HG03064 (cell line): ENCODE data around the gene PPM1E.
"Not testable (repeated sequence)": the region's sequence is repeated elsewhere in the genome, so short reads cannot be mapped to it uniquely, and the experiment has no call there.

Experiments used
- ATAC-seq: cut with Tn5 transposase; IDR thresholded peaks from one replicate; pipeline ENCODE4 v1.9.1; 2021; ENCODE audit warnings: low read depth; ENCODE audit not compliant: unreplicated experiment

The PPM1E gene

DNA sequence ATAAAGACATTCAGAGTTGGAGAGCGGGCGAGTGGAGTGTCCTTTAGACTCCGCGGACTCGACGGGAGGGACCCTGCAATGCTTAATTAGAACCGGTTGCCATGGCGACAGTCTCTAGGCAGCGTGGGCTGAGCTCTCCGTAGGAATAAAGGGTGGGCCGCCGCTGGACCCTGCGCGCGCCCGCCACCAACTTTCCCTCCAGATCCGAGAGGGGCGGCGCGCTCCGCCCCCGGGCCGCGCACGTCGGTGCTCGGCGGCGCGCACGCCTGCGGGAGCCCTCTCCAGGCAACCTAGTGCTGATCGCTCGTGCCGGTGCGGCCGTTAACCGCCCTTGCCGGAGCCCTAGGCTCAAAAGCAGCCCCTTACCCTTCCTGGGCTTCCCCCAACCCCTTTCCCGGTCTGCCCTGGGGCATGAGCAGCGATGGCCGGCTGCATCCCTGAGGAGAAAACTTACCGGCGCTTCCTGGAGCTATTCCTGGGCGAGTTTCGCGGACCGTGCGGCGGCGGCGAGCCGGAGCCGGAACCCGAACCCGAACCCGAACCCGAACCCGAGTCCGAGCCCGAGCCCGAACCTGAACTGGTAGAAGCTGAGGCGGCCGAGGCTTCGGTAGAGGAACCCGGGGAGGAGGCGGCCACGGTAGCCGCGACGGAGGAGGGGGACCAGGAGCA, at the start of gene PPM1E:
TSS of gene PPM1E (plus strand) at position 278 of the 669 bp plus-strand sequence.
- ATAC-seq, result no peak

DNA sequence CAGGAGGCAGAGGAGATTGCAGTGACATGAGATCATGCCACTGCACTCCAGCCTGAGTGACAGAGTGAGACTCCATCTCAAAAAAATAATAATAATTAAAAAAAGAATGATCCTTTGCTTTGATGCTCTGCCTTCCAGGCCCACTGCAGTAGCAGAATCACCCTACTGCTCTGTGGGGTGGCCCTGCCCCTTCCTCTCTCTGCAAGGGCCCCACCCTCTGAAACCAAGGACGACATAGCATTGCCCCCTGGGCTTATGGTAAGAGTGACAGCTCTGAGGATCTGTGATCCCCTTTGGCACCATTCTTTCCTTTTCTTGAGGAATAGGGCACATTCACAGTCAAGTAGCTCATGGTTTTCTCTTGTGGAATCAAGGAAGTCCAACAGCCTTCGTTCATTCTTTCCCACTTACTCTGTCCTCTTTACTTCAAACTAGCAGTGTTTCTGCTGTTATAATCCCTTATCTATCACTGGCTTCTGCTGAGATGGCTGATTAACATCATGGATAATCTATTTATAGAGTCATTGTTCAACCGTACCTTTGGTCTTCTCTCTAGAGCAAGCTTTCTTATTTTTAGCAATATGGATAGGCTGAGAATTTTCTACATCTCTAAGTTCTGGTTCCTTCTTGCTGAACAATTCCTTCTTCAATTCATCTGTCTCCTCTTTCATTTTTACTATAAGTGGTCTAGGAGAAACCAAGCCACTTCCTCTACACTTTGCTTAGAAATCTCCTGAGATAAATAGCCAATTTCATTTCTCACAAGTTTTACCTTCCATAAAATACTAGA, 49.1 kb upstream of the PPM1E start:
- no peak for ATAC-seq

DNA sequence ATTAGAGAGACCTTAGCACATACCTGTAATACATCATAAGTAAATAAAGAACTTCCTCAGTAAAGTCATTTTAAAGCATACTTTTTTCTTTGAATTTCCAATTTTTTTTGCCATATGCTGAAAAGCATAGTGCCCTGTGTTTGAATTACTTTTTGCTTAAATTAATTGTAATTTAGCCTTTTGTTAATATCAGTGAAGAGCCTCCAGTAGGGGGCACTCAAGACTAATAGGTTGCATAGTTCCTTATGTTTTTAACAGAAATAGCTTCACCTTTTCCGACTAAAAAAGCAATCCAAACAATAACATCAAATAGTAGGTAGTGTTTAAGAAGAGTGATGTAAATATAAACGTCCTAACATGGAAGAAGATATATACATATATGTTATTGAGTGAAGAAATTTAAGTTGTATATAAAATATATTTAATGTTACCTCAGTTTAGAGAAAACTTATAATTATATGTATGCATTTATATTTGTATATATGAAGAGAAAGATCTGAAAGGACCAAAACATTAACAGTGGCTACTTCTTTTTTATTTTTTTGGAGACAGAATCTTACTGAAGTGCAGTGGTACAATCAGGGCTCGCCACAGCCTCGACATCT, 44.6 kb upstream of the PPM1E start:
- no peak for ATAC-seq

DNA sequence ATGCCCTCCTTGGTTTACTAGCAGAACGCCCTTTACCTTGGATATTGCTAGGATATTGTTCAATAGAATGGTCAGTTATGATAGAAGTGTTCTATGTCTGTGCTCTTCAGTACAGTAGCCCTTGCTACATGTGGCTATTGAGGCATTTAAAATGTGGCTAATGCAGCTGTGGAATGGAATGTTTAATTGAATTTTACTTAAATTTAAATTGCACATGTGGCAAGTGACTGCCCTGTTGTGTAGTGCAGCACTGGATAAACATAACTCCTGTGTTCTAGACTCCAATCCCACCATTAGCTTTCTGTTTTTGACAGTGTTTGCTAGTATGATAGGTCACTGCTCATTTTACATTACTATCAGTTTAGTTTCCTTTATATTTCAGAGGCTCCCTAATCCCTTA, 33.4 kb upstream of the PPM1E start:
- ATAC-seq, result no peak

DNA sequence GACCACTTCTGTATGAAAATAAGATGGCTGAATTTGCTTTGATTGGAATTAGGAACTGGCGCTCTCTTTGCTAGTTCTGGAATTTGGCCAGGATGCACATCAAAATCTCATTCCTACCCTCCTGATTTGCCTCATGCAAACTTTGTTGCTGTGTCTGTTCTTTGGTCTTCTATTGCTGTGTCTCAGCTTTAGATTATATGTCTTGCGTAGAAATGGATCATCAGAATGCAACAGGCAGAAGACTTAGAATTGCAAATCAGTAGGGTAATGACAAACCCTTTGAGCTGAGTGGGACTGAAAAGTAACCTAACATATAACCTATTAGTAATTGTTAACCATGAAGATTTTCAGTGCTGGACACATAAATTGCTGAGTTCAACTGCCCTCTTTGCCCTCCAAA, 33.0 kb upstream of the PPM1E start:
- no peak for ATAC-seq

DNA sequence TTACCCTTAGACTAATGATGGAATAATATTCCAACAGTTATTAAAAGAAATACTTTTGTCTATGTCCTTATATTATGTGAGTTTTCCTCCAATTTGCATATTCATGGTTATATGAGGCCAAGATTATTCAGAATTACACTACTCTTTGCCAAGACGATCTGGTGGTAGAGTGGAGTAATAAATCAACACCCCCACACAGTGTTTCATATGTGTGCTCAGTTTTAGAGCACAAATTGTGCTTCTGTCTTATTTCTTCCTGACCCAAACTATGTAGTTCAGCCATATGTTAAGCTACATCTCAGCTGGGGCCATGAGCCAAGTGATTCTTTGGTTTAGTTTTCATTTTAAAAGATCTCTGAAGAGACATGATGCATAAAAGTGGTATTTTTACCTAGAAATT, 26.9 kb upstream of the PPM1E start:
- no peak for ATAC-seq

DNA sequence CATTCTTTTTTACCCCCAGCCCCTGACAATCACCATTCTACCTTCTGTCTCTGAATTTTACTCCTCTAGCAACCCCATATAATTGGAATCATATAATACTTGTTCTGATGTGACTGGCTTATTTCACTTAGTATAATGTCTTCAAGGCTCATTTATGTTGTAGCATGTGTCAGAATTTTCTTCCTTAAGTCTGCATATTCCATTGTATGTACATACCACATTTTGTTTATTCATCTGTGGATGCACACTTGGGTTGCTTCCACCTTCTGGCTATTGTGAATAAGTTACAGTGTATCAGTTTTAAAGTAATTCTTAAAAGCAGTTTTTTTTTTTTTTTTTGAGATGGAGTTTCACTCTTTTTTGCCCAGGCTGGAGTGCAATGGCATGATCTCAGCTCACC, 24.7 kb upstream of the PPM1E start:
- no peak for ATAC-seq

DNA sequence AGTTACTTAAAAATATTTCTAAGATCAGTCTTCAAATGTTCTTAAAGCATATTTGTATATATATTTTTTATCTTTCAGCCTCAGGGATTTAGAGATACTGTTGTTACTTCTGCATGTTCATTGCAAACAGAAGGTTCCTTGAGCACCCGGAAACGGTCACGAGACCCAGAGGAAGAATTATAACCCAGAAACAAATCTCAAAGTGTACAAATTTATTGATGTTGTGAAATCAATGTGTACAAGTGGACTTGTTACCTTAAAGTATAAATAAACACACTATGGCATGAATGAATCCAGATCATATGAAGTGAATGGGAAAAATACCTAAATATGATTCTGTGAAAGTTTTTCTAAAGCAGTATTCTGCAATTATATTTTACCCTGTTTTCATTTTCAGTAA, 21.6 kb upstream of the PPM1E start:
- no peak for ATAC-seq

DNA sequence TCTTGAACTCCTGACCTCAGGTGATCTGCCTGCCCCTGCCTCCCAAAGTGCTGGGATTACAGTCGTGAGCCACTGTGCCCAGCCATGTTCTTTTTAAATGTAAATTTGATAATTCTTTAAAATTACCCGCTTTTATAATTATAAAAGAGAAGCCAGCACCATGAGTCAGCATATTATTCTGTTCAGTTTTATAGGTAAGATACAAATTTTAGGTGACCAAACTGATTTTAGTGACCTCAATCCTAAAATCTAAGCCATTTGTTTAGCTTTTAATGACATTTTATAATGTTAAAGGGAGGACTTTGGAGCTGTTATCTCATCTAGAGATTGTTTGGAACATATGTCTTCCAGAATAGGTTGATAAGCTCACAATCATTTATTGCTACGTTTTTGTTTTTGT, 20.8 kb upstream of the PPM1E start:
- ATAC-seq, result no peak

DNA sequence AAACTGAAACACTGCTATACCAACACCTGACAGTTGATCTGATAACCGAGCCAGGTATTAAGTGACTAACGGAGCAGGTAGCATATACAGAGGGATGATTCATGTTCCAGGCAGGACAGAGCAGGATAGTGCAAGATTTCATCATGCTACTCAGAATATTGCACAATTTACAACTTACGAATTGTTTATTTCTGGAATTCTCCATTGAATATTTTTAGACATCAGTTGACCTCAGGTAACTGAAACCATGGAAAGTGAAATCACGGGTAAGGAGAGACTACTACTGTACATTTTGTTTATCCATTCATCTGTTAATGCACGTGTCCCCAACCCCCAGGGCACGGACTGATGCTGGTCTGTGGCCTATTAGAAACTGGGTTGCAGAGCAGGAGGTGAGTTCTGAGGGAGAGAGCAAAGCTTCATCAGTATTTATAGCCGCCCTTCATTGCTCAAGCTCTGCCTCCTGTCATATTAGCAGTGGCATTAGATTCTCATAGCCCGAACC, 14.5 kb upstream of the PPM1E start:
- ATAC-seq, result no peak

DNA sequence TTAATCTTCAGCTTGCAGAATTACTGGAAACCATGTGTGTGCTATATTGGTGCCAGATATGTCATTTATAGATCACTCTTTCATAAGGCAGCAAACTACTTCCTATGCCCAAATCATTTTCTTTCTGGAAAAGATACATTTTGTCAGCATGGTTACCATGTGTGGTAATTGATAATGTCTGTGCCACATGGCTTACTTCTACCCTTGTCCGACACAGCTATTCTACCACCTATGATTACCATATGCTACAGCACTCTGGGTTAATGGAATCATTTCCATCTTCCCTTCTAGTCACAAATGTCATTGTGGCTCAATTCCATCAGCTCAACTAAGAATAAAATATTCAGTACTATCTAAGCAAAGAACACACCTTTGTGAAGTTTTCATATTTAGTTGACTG, 8.0 kb upstream of the PPM1E start:
- no peak for ATAC-seq

DNA sequence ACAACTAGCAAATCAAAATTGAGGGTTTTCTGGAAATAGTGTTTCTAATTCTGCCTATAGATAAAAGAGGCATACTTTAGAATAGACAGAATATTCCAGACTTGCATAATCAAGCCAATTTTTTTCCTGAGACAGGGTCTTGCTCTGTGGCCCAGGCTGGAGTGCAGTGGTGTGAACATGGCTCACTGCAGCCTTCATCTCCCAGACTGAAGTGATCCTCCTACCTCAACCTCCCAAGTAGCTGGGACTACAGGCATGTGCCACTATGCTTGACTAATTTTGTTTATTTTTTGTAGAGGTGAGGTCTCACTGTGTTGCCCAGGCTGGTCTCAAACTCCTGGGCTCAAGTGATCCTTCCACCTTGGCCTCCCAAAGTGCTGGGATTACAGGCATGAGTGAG, 6.0 kb upstream of the PPM1E start:
- not testable (repeated sequence) for ATAC-seq

DNA sequence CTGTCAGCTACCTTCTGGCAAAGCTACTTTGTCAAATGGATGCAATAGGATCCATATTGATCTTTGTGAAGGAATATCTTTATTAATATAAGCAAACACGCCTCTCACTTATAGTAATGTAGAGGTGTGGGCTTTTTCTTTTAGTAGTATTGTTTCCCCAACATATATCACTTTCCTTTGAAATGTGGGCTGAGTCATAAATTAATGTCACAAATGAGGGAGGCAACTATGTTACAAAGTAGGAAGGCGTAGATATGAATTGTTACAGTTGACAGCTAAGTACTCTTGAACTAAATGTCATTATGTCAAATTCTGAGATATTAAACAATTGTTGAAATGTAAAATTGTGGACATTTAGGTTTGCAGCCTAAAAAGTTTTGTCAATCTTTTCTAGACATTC, 2.6 kb upstream of the PPM1E start:
- ATAC-seq, result no peak

DNA sequence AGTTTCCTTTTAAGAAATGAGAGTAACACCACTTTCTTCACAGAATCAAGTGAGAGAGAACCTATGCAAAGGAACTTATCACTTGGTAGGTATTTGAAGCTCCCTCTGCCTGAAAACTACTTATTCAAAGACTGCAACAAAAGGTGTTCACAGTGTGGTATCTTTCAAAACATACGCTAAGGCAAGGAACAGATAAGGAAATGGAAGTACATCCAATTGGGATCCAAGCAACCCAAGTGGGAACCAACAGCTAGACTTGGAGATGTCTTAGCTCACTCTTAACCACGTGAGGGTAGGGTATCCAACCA, 431 bp upstream of the PPM1E start:
- ATAC-seq, result no peak

DNA sequence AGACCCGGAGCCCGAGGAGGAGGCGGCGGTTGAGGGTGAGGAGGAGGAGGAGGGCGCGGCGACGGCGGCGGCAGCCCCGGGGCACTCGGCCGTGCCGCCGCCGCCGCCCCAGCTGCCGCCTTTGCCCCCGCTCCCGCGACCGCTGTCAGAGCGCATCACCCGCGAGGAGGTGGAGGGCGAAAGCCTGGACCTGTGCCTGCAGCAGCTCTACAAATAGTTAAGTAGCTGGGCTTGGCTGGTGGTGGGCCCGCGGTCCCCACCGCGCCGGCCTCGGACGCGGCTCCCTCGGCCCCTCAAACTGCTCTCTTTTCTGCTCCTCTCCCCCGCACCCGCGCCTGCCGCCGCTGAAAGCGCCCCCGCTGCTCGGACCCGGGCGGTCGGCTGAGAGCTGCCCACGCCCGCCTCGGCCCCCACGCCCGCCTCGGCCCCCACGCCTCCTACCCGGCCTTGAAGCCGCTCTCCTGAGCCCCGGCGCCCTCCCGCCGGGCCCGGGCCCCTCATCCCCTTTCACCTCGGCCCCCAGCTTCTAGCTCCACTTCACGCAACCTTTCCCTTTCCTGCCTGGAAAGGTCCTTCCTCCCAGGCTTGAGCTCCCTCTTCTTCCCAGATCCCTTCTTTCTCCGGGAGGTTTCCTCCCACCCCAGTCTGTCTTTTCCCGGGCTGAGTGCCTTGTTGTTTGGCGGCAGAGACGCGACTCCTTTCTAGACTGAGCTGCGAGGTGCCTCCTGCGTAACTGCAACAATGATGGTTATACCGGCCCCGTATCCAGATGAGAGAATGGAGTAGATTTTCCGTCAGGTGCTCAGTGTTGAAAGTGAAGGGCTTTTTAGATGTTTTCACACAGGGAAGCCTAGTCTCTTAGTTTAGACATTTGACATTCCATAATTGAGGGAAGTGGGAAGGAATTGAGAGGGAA, 850 bp downstream of the PPM1E start:
- no peak for ATAC-seq

DNA sequence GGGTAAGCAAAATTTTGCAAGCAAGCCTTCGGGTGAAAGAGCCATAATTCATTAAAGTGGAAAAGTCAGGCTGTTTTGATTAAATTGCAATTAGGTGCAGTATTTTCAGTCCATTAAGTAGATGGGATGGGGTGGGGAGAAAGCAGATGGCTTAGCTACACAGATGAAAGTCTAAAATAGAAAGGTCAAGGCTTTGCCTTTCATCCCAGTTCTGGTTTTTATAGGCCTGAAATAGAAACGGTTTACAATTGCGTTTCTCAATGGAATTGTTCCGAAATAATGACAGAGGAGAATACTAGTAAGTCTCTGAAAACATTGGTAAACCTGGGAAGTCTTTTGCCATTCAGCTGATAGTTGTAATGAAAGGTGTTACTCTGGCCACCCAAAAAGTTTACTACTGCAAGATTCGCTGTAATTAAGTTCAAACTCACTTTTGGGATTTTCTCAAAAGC, 1.5 kb downstream of the PPM1E start:
- ATAC-seq, result no peak

DNA sequence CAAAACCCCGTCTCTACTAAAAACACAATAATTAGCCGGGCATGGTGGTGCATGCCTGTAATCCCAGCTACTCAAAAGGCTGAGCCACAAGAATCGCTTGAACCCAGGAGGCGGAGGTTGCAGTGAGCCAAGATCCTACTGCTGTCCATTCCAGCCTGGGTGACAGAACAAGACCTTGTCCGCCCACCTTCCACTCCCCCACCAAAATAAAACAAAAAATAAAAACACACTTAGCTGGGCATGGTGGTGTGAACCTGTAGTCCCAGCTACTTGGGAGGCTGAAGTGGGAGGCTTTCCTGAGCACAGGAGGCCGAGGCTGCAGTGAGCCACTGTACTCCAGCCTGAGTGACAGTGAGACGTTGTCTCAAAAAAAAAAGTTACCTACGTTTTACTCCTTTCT, 3.2 kb downstream of the PPM1E start:
- no peak for ATAC-seq

DNA sequence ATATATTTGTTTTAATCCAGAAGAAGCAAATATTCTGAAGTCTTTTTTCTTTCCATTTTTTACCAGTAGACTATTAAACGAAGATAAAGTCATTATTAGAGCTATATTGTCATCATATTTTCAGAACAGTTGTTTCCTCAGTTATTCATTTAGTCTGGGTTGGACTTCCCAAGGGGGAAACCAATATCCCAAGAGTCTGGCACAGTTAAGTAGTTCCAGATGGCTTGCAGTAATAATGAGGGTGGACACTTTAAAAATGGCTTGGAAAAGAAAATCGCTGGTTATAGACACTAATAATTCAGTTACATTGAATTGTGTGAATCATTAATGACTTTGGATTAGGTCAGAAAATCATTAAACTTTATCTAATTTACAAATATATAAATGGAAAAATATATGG, 3.9 kb downstream of the PPM1E start:
- no peak for ATAC-seq

DNA sequence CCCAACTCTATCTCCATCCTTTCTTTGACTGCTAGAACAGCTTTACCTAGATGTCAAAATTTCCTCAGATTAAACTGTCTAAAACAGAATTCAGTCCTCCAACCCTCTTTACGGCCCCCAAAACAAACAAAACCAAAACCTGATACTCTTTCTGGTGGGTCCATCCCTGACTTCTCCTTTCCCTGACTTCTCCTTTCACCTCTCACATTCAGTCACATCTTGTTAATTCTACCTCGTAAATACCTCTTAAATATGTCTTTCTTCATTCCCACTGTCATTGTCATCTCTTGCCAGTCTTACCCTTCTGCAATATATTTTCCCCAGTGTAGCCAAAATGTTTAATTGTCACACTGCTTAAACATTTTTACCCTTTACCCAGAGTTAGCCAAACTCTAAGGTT, 4.6 kb downstream of the PPM1E start:
- ATAC-seq, result no peak

DNA sequence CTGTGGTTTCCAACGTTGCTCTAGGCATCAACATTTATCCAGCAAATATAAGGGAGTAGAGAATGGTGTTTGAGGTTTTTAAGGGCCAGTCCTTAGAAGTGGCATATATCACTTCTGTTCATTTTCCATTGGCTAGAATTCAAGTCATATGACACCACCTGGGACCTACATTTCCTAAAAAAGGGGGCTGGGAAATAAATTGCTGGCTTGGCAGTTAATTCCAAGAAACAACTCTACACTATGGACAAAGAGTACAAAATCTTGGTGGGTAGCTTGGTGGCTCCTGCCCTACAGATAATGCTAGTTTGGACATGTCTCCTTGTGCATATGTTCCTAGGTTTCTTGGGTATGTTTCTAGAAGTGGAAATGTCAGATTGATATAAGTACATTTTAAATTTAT, 7.6 kb downstream of the PPM1E start:
- ATAC-seq, result no peak

DNA sequence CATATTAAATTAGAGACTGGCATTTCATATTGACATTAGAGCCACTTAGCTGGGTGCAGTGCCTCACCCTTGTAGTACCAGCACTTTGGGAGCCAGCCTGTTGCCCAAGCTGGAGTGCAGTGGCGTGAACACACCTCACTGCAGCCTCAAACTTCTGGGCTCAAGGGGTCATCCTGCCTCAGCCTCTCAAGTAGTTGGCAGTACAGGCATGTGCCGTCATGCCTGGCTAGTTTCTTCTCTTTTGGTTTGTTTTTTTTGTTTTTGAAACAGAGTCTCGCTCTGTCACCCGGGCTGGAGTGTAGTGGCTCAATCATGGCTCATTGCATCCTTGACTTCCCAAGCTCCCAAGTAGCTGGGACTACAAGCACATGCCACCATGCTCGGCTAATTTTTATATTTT, 8.7 kb downstream of the PPM1E start:
- ATAC-seq, result no peak
